Left lobe of liver (tissue), 2 donors: ENCODE measurements around the gene SLC16A8. TPM values are rescaled to one million over a fixed set of nuclear protein-coding genes. Genes with fewer than 3 reads are reported as not detected.
"Not testable (repeated sequence)": the region's sequence is repeated elsewhere in the genome, so short reads cannot be mapped to it uniquely, and the experiment has no call there.

ENCODE experiments used
- ATAC-seq: fragments of 200-7000 bp; cut with Tn5 transposase; one replicate; pipeline ENCODE4 v1.9.1; 2020; ENCODE audit warnings: mild to moderate bottlenecking, moderate library complexity
- DNase-seq: peaks from one replicate; pipeline ENCODE4 v3.0.0-alpha.2; 2020; ENCODE audit warnings: low spot score
- total RNA-seq: library from RNA; stranded (reverse); gene quantifications from one replicate; pipeline ENCODE4 v1.2.1, GENCODE V29; 2021
- donor health status: DM: no; HTN: no; CAD: no; lungs with moderate emphysema.
- donor health status: DM: no; HTN: yes; CAD: no.

Gene SLC16A8
- total RNA-seq, 1 donor from 2014 or later: not detected

- no peak for DNase-seq
- ATAC-seq: no peak
These were observed 4.9 kb upstream of the SLC16A8 start for GRCh38 chr22:38088629-38089473.

GRCh38 chr22:38087855-38088254 is 3.9 kb upstream of the SLC16A8 start:
- ATAC-seq: no peak

GRCh38 chr22:38086942-38087341 is 3.0 kb upstream of the SLC16A8 start:
- ATAC-seq (no peak), DNase-seq (no peak)

More at GRCh38 chr22:38087855-38088254, 3.9 kb upstream of the SLC16A8 start:
- no peak for DNase-seq

- ATAC-seq (no peak), DNase-seq (no peak)
These were observed 2.2 kb upstream of the SLC16A8 start for GRCh38 chr22:38086001-38086845.

- ATAC-seq (no peak), DNase-seq (no peak)
These were observed 1.5 kb upstream of the SLC16A8 start for GRCh38 chr22:38085501-38085900.

GRCh38 chr22:38085056-38085455 is 1.1 kb upstream of the SLC16A8 start:
- DNase-seq: no peak
- no peak for ATAC-seq

DNA sequence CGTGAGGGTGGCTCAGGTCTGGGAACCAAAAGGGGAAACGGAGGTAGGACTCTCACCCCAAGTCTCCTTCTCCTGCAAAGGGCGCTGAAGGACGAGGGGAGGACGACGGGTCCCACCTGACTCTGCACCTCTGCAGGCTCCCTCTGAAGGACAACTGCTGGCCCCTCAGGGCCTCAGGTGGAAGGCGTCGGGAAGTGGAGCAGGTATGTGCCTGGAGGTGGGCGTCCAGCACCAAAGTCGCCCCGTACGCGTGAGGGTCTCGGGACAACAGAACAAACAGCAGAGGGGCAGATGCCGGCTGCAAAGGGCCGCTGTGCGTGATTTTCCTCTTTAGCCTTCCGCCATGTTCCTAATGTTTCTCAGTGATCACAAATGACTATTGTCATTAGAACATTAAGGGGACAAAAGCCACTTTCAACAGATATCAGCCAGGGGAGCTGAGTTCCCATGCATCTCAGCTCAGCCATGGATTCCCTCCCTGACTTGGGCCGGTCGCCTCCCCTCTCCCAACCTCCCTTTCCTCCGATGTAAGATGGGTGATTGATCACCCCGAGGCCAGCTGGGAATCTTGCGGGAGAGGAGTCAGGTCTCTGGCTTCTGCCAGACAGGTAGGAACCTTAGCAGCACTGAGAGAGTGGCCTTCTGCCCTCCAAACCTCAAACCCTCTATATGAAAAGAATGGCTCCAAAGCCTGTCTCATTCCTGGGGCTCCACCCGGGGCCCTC is 836 bp downstream of the SLC16A8 start:
- DNase-seq: no peak
- no peak for ATAC-seq

DNA sequence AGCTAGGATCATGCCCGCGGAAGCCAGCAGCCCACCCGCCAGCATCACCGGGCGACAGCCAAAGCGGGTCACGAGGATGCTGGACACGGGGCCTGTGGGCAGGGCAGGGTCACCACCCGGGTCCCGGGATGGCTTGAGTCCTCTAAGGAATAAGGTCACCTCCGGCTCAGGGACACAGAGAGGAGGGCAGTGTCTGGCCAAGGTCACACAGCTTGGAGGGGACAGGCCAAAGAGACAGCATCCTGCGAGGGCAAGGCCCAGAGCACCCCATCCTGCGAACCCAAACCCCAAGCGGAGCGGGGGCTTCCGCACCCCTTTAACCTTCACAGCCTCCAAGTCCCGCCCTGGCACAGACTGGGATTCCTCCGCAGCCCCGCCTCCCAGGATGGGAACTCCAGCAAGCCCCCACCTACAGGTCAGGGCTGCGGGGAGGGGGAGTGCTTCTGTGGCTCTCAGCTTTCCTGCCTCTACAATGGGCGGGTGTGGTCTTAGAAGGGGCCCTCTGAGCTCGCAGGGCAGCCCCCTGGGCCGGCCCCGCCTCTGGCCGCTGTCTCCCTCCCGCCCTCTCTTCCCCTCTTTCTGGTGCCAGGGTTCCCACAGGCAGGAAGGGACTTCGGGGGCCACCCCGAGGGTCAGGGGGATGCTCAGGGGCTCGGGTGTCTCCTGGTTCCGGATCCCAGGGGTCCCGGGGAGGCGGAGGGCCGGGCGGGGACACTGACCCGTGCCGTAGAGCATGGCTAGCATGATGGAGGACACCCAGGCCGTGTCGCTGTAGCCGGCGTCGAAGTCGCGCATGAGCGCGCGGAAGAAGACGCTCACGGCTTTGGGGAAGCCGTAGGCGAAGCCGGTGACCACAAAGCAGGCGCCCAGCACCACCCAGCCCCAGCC is 1.8 kb downstream of the SLC16A8 start:
- DNase-seq: no peak
- ATAC-seq: no peak

DNA sequence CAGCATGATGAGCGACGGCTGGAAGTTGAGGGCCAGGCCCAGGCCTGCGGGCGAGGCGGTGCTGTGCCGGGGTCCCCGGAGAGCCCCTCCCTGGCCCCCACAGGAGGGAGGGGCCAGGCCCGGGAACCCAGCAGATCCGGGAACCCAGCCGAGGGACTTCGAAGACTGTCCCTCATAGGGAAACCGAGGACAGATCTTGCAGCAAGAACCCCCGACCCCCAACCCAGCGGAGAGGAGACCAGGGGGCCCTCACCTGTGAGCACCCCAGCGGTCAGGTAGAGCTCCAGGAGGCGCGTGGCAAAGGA is 2.4 kb downstream of the SLC16A8 start:
- ATAC-seq (no peak), DNase-seq (no peak)

GRCh38 chr22:38080850-38081635 is 2.9 kb downstream of the SLC16A8 start:
- peak; percentile 68 for ATAC-seq
- DNase-seq: no peak

DNA sequence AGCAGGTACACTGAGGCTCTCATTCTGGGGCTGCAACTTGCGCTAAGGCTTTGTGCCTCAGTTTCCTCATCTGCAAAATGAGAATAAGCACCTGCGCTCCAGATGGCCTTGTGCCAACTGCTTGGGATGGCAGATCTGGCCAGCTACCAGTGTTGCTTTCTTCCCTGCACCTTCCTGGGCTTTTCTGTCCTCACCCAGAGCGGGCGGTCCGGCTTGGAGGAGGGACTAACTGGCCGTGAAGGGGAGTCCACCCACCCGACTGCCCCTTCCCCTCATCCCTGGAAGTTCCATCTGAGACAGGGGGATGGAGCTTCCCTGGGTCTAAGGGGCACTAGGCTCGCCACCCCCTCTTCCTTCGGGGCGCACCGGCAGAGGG is 3.5 kb downstream of the SLC16A8 start:
- ATAC-seq (no peak), DNase-seq (no peak)

GRCh38 chr22:38079804-38080203 is 4.2 kb downstream of the SLC16A8 start:
- DNase-seq (no peak), ATAC-seq (no peak)

DNA sequence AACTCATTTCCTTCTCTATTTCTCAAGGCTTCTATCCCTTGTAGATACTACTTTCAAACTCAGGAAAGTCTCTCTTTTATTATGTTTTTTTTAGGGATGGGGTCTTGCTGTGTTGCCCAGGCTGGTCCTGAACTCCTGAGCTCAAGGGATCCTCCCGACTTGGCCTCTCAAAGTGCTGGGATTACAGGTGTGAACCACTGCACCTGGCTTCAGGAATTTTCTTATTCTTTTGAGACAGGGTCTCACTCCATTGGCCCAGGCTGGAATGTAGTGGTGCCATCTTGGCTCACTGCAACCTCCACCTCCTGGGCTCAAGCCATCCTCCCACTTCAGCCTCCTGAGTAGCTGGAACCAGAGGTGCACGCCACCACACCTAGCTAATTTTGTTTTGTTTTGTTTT is 4.8 kb downstream of the SLC16A8 start:
- DNase-seq, ATAC-seq: not testable (repeated sequence)

GRCh38 chr22:38078046-38078840 is 5.7 kb downstream of the SLC16A8 start:
- no peak for DNase-seq

DNA sequence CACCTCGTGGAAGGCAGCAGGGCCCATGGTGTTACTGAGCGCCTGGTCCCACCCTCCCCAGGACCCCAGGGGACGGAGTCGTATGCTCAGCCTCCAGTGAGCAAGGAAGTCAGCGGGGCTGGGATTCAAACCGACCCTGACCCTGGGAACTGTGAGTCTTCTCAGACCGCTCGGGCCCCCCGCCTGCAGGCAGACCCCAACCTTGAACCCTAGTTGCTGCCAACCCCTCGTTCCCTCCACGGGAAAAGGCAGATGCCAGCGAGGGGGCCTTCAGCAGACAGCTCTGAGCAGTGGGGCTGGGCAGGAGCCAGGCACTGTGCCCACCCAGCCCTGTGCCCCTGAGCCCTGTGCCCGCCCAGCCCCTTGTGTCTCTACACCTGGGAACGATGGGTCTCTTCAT is 6.4 kb downstream of the SLC16A8 start:
- no peak for DNase-seq
- no peak for ATAC-seq

More at GRCh38 chr22:38078046-38078840, 5.7 kb downstream of the SLC16A8 start:
- ATAC-seq: no peak

DNA sequence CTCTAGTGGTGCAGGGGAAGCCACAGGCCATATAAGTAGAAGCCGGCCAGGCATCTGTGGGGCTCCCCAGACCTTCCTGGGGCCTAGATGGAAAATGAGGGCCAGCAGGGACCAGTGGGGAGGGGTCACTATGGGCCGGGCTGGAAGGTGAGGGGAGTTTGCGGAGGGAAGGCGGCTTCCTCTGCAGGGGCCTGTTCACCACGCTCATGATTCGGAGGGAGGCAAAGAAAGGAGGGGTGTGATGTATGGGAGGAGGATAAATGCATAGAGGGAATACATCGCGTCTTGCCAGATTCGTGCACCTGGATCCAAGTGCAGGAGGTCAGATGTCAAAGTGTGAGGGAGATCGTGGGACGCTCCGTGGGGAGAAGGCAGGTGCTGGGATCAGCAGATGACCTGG is 6.9 kb downstream of the SLC16A8 start:
- DNase-seq (no peak), ATAC-seq (no peak)

- DNase-seq: no peak
- ATAC-seq: no peak
These were observed 8.0 kb downstream of the SLC16A8 start for GRCh38 chr22:38075961-38076360.

DNA sequence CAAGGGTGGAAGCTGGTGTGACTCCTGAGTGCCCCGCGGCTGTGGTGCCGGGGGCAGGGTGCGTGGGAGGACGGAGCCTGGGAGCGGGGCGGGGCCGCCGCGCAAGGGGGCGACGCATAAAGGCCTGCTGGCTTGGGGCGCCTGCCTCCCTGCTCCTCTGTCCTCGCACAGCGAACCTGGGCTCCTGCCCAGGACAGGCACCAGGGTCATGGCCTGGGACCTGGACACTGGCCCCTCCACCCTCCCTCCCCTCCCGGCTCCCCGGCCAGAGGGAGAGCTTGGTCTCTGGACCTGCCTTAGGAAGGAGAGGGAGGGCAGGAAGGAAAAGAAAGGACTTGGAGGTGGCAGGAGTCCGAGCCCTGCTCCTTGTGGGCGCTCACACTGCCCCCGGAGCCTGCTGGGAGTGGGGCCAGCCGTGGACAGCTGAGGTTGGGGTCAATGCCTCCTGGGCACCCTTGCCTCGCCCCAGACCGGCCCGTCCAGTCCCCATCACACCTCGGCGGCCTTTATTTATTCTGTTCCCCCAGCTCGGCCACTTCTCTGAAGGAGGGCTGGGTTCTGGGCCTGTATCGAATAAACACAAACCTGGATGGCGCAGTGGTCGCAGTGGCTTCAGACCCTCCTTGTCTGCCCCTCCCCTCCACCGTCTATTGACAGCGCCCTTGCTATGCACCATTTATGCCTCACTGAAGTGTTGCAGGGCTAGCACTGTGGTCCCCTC is 8.7 kb downstream of the SLC16A8 start:
- peak; percentile 80 for DNase-seq
- ATAC-seq: peak; percentile 95
